Panc1 (cell line): ENCODE data around the gene WDR70. TPM values are rescaled to one million over a fixed set of nuclear protein-coding genes. Genes with fewer than 3 reads are reported as not detected.

Experiments used
- ATAC-seq: fragments of 200-7000 bp; cut with Tn5 transposase; 2 replicates; pipeline ENCODE4 v1.9.1; 2020; ENCODE audit warnings: mild to moderate bottlenecking, moderate library complexity
- BruUV-seq: library from RNA; stranded (reverse); fragments of 400-500 nt; replicated peaks from 2 replicates; lab custom pipeline; 2021; lab: Mats Ljungman, UMichigan
- CTCF ChIA-PET: fragments of 300-600 bp; sonication (Branson Sonifier 250); formaldehyde crosslinking; loops from one replicate; lab custom pipeline; 2022; ENCODE audit warnings: antibody characterized with exemption; lab: Charles Lee
- POLR2A ChIA-PET: fragments of 300-600 bp; sonication (Branson Sonifier 250); formaldehyde crosslinking; loops from one replicate; lab custom pipeline; 2022; ENCODE audit warnings: antibody characterized with exemption; lab: Charles Lee
- DNase-seq: peaks from one replicate; pipeline ENCODE4 v3.0.0-alpha.2; 2010; ENCODE audit warnings: low read depth, low spot score
- H3K27ac ChIP-seq: 2 replicates; pipeline ENCODE4 v1.5.1; 2011; ENCODE audit warnings: mild to moderate bottlenecking, low read length, inconsistent platforms
- H3K27me3 ChIP-seq: fragments of 200-500 bp; sonication (Bioruptor generic); 2 replicates; pipeline ENCODE4 v1.6.0; 2014; ENCODE audit warnings: low read length, inconsistent platforms; ENCODE audit not compliant: control insufficient read depth, insufficient read depth
- H3K36me3 ChIP-seq: fragments of 200-500 bp; sonication (Bioruptor generic); 2 replicates; pipeline ENCODE4 v1.5.1; 2014; ENCODE audit warnings: inconsistent platforms, mild to moderate bottlenecking, low read length, moderate library complexity; ENCODE audit not compliant: control insufficient read depth, insufficient read depth
- H3K4me1 ChIP-seq: 2 replicates; pipeline ENCODE4 v1.5.1; 2011; ENCODE audit warnings: inconsistent platforms, mild to moderate bottlenecking, low read length, moderate library complexity; ENCODE audit not compliant: control insufficient read depth, insufficient read depth
- H3K4me3 ChIP-seq, 2 experiments: 2 replicates each; pipeline ENCODE4 v1.5.1; 2011 to 2012; ENCODE audit warnings: low read depth in 2 of 2, low read length in 2 of 2, mild to moderate bottlenecking in 2 of 2, inconsistent platforms in 1 of 2, moderate library complexity in 1 of 2
- H3K9me3 ChIP-seq: fragments of 200-500 bp; sonication (Bioruptor generic); 2 replicates; pipeline ENCODE4 v1.5.1; 2014; ENCODE audit warnings: low read depth, mild to moderate bottlenecking, inconsistent platforms, low read length, moderate library complexity; ENCODE audit not compliant: control insufficient read depth, insufficient read depth
- CTCF ChIP-seq: fragments of 450-650 bp; IDR thresholded peaks from 2 replicates; pipeline ENCODE4 v1.5.1; 2017; ENCODE audit warnings: mild to moderate bottlenecking
- POLR2AphosphoS5 ChIP-seq: IDR thresholded peaks from 2 replicates; pipeline ENCODE4 v1.6.1; 2012; ENCODE audit warnings: mild to moderate bottlenecking, low read depth, low read length, moderate library complexity
- REST ChIP-seq, 2 experiments: IDR thresholded peaks; 2 replicates each; pipeline ENCODE4 v1.6.1; 2011 to 2012; ENCODE audit warnings: low read depth in 2 of 2, control low read depth in 1 of 2, low read length in 1 of 2, mild to moderate bottlenecking in 1 of 2, moderate library complexity in 1 of 2; ENCODE audit not compliant: insufficient read depth in 1 of 2
- SIN3A ChIP-seq: IDR thresholded peaks from 2 replicates; pipeline ENCODE4 v1.6.1; 2012; ENCODE audit warnings: low read depth, mild to moderate bottlenecking, low read length, moderate library complexity, borderline replicate concordance; ENCODE audit not compliant: insufficient read depth
- TCF7L2 ChIP-seq: IDR thresholded peaks from 2 replicates; pipeline ENCODE4 v1.6.1; 2011; ENCODE audit warnings: mild to moderate bottlenecking, low read depth, low read length, inconsistent platforms
- in situ Hi-C: cut with HindIII; loops from 2 replicates; pipeline ENCODE4 v1.10.0; 2016; ENCODE audit warnings: low sequenced_read_pairs, low pct_unique_long_range_greater_than_20kb
- intact Hi-C: fragments of 100-400 bp; cut with micrococcal nuclease; formaldehyde crosslinking; loops from one replicate; pipeline ENCODE4 v1.10.0; 2022; ENCODE audit not compliant: unreplicated experiment
- total RNA-seq: library from RNA; stranded (reverse); gene quantifications from one replicate; pipeline ENCODE4 v1.2.1, GENCODE V29; 2021; ENCODE audit not compliant: unreplicated experiment

The WDR70 gene
- total RNA-seq, 1 experiment from 2014 or later: 29.5 TPM

GRCh38 chr5:37575541-37576489, 196.7 kb downstream of the WDR70 start:
- Histone ChIP-seq H3K27ac (no peak overlapping the region), H3K27me3 (no peaks in the 10 kb centered on the region), H3K9me3 (no peaks in the 10 kb centered on the region), H3K36me3 (no peaks in the 10 kb centered on the region), H3K4me3 (no peak overlapping the region), H3K4me1 (no peaks in the 10 kb centered on the region)
- ATAC-seq (no peak), DNase-seq (no peak)
- intact Hi-C loops: no loop called here
- ChIA-PET CTCF (no interaction called here), POLR2A (interaction anchor here (0.6 kb wide), 1 partner anchor 22 kb away, joined by 6 read pairs; no protein-coding TSS in a partner anchor)
- no TSS peak for BruUV-seq
- in situ Hi-C loops: no loop called here
- TF ChIP-seq TCF7L2 (no peak), POLR2AphosphoS5 (no peak), REST (IDR thresholded peaks at IDR 0.05; ENCODE audit: insufficient read depth in 1 of 2, low read depth in 2 of 2, low read length in 1 of 2) (no peak), SIN3A (no peak)

GRCh38 chr5:37576552-37576951, 197.4 kb downstream of the WDR70 start:
- Histone ChIP-seq H3K4me1 (no peaks in the 10 kb centered on the region), H3K9me3 (no peaks in the 10 kb centered on the region), H3K36me3 (no peaks in the 10 kb centered on the region), H3K27me3 (no peaks in the 10 kb centered on the region), H3K4me3 (no peak overlapping the region), H3K27ac (no peak overlapping the region)
- no peak for DNase-seq
- TF ChIP-seq TCF7L2 (no peak), POLR2AphosphoS5 (no peak), CTCF (no peak), SIN3A (no peak), REST (IDR thresholded peaks at IDR 0.05; ENCODE audit: insufficient read depth in 1 of 2, low read depth in 2 of 2, low read length in 1 of 2) (no peak)
- in situ Hi-C loops (no loop called here), intact Hi-C loops (no loop called here)
- POLR2A ChIA-PET: no interaction called here
- no peak for ATAC-seq
- BruUV-seq: no TSS peak
- CTCF ChIA-PET: interaction anchor here (0.7 kb wide), 1 partner anchor 425 kb away, joined by 3 read pairs; no protein-coding TSS in a partner anchor
